B cell (primary cell): ENCODE measurements around the gene SERPINA4. TPM values are rescaled to one million over a fixed set of nuclear protein-coding genes. Genes with fewer than 3 reads are reported as not detected.

ENCODE experiments used
- ATAC-seq: fragments of 200-7000 bp; cut with Tn5 transposase; one replicate; pipeline ENCODE4 v1.10.0; 2021; ENCODE audit warnings: low read depth, mild to moderate bottlenecking, moderate number of reproducible peaks, moderate library complexity
- CTCF ChIA-PET: fragments of 350-600 bp; sonication (Branson Sonifier 250); formaldehyde crosslinking; loops from one replicate; lab custom pipeline; 2021; ENCODE audit warnings: antibody characterized with exemption, inconsistent platforms; lab: Charles Lee
- POLR2A ChIA-PET: fragments of 350-600 bp; sonication (Branson Sonifier 250); formaldehyde crosslinking; loops from one replicate; lab custom pipeline; 2021; ENCODE audit warnings: antibody characterized with exemption; lab: Charles Lee
- DNase-seq: peaks from one replicate; pipeline ENCODE4 v3.0.0; 2013
- H2AFZ ChIP-seq: 2 replicates; pipeline ENCODE4 v1.6.1; 2012; ENCODE audit warnings: mild to moderate bottlenecking, low read depth, low read length; ENCODE audit not compliant: insufficient read depth, poor library complexity, severe bottlenecking
- H3K27ac ChIP-seq, 2 donors: 1 replicate in 1 of 2; 2 replicates in 1 of 2; pipeline ENCODE4 v1.5.1; 2012 to 2013; ENCODE audit warnings: low read length in 2 of 2, mild to moderate bottlenecking in 2 of 2, moderate library complexity in 1 of 2
- H3K27me3 ChIP-seq, 4 experiments: fragments of 200-600 bp in 1 of 4; sonication (generic) in 1 of 4; replicated peaks in 1 of 4; 1 replicate in 2 of 4; 2 replicates in 2 of 4; pipeline versions ENCODE4 v1.6.1 to v1.7.0; 2013 to 2016; ENCODE audit warnings: low read length in 3 of 4, mild to moderate bottlenecking in 2 of 4, mixed read lengths in 1 of 4, moderate library complexity in 1 of 4; ENCODE audit not compliant: insufficient read depth in 4 of 4, control insufficient read depth in 3 of 4; ENCODE audit errors: control extremely low read depth in 1 of 4
- H3K36me3 ChIP-seq, 2 experiments: replicated peaks in 1 of 2; 1 replicate in 1 of 2; 2 replicates in 1 of 2; pipeline versions ENCODE4 v1.6.1 to v1.7.1; 2013; ENCODE audit warnings: low read length in 1 of 2; ENCODE audit not compliant: insufficient read depth in 2 of 2, control insufficient read depth in 1 of 2; ENCODE audit errors: control extremely low read depth in 1 of 2, extremely low read depth in 1 of 2
- H3K4me1 ChIP-seq, 2 donors: fragments of 200-600 bp in 1 of 2; sonication (generic) in 1 of 2; 1 replicate in 1 of 2; 2 replicates in 1 of 2; pipeline versions ENCODE4 v1.5.1 to v1.6.1; 2013 to 2017; ENCODE audit warnings: low read length in 2 of 2; ENCODE audit not compliant: control insufficient read depth in 2 of 2, insufficient read depth in 2 of 2
- H3K4me2 ChIP-seq: replicated peaks from 2 replicates; pipeline ENCODE3; 2012; ENCODE audit warnings: mild to moderate bottlenecking, low read depth, low read length; ENCODE audit not compliant: poor library complexity, severe bottlenecking
- H3K4me3 ChIP-seq, 5 experiments: fragments of 200-600 bp in 1 of 5; sonication (generic) in 1 of 5; 1 replicate in 3 of 5; 2 replicates in 2 of 5; pipeline versions ENCODE4 v1.5.1 to v1.7.0; 2011 to 2016; ENCODE audit warnings: low read length in 4 of 5, mild to moderate bottlenecking in 4 of 5, low read depth in 2 of 5, control low read depth in 1 of 5, moderate library complexity in 1 of 5; ENCODE audit not compliant: insufficient read depth in 1 of 5; ENCODE audit errors: control extremely low read depth in 1 of 5, extremely low read depth in 1 of 5
- H3K79me2 ChIP-seq: fragments of 200-600 bp; sonication (generic); one replicate; pipeline ENCODE4 v1.6.0; 2016; ENCODE audit warnings: low read length; ENCODE audit not compliant: control insufficient read depth, insufficient read depth
- H3K9ac ChIP-seq: fragments of 200-600 bp; sonication (generic); 2 replicates; pipeline ENCODE4 v1.6.1; 2017; ENCODE audit warnings: mild to moderate bottlenecking, low read length, moderate library complexity
- H3K9me3 ChIP-seq, 3 donors: one replicate each; pipeline versions ENCODE4 v1.6.1 to v1.7.1; 2013; ENCODE audit warnings: low read length in 2 of 3; ENCODE audit not compliant: control insufficient read depth in 2 of 3, insufficient read depth in 1 of 3; ENCODE audit errors: control extremely low read depth in 1 of 3
- H4K20me1 ChIP-seq: 2 replicates; pipeline ENCODE4 v1.6.0; 2012; ENCODE audit warnings: mild to moderate bottlenecking, low read length; ENCODE audit not compliant: insufficient read depth, control insufficient read depth, poor library complexity, severe bottlenecking
- H3K27ac Mint-ChIP-seq: one replicate; pipeline ENCODE4 v1.8.0; 2021; ENCODE audit warnings: mixed read lengths
- H3K27me3 Mint-ChIP-seq: one replicate; pipeline ENCODE4 v1.8.0; 2021; ENCODE audit warnings: mixed read lengths
- H3K4me1 Mint-ChIP-seq: one replicate; pipeline ENCODE4 v1.8.0; 2021; ENCODE audit warnings: mixed read lengths
- H3K4me3 Mint-ChIP-seq: one replicate; pipeline ENCODE4 v1.8.0; 2021; ENCODE audit warnings: mixed read lengths
- H3K9me3 Mint-ChIP-seq: one replicate; pipeline ENCODE4 v1.8.0; 2022; ENCODE audit warnings: mixed read lengths; ENCODE audit not compliant: insufficient read depth
- EZH2 ChIP-seq: IDR thresholded peaks from 2 replicates; pipeline ENCODE4 v1.6.1; 2012; ENCODE audit warnings: borderline replicate concordance, low read depth, mild to moderate bottlenecking, moderate library complexity, low read length; ENCODE audit not compliant: insufficient read depth, poor library complexity, severe bottlenecking
- WGBS: methylation state at CpG from one replicate; pipeline ENCODE4 v1.1.5; 2013; ENCODE audit warnings: missing lambda C conversion rate; ENCODE audit not compliant: insufficient coverage; 5-methylcytosine and 5-hydroxymethylcytosine counted together
- intact Hi-C: fragments of 100-400 bp; cut with micrococcal nuclease; formaldehyde crosslinking; loops from one replicate; pipeline ENCODE4 v1.10.0; 2022
- polyA plus RNA-seq: library from polyadenylated mRNA; depleted of rRNA; stranded (reverse); fragments of >200 nt; gene quantifications from 2 replicates; pipeline ENCODE4 v1.2.3, GENCODE V29; 2012
- total RNA-seq, 2 donors: library from RNA; stranded (reverse); fragments of 120-200 nt in 1 of 2; gene quantifications; 1 replicate in 1 of 2; 2 replicates in 1 of 2; pipeline versions ENCODE4 v1.2.3 to v1.2.4, GENCODE V29; 2013 to 2022
- TF ChIP-seq, protein P1 (sequence below): fragments of 200-600 bp; IDR thresholded peaks from one replicate; pipeline ENCODE4 v1.8.0; 2022; ENCODE audit warnings: antibody characterized with exemption, mild to moderate bottlenecking

Gene SERPINA4
- total and polyA plus RNA-seq, 2 donors (not counting 1 experiment from before 2014, with no cell fraction given), result not detected

DNA sequence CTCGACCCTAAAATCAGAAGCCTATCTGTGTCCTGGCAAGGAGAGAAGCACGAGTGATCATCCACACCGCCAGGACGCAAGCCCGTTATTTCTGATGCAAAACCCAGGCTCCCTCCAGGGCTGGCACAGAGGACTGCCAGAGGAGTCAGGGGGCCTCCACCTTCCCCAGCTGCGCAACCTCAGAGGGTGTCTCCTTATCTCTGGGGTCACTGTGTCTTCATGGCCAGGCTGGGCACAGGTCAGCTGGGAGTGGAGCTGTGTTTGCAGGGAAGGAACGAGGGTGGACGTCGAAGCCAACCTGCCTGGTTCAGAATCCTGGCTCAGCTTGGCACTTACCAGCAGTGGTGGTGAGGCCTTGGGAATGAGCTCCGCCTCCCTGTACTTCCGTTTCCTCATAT lies 38.9 kb downstream of the SERPINA4 start:
- CTCF ChIA-PET, result no interaction called here

DNA sequence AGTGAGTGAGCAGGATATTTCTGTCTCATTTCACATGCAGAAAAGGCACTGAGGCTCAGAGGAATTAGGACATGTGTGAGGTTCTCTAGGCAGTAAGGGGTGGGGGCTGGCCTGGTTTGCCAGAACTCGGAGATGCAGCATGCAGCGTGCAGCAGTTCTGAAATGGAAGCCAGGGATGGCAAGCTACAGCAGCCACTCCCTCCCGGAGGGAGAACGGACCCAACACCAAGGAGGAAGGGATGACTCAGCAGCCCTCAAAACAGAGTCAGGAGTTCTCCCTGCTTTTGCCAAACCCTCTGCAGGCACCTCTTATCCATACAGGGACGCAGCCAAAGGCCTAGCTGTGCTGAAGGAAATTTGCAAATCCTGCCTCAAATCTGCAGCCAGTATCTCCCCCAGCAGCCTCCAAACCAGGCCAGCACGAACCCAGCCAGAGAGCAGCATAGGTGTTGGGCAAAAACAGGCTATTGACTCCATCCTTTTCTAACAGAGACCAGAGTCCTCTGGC lies 40.7 kb downstream of the SERPINA4 start:
- Histone ChIP-seq H3K4me2 (no peak overlapping the region), H3K9me3 (peaks cover 0 to 10% (median 0%) of the 10 kb centered on the region in 3 donors), H4K20me1 (no peaks in the 10 kb centered on the region), H3K4me3 (no peak overlapping the region), H3K79me2 (no peaks in the 10 kb centered on the region), H3K27ac (no peak overlapping the region), H2AFZ (no peak overlapping the region), H3K4me1 (no peaks in the 10 kb centered on the region), H3K36me3 (no peaks in the 10 kb centered on the region), H3K9ac (no peak overlapping the region), H3K27me3 (no peaks in the 10 kb centered on the region)
- ChIA-PET POLR2A (no interaction called here), CTCF (no interaction called here)
- no peak for TF ChIP-seq EZH2
- TF ChIP-seq, protein P1, sequence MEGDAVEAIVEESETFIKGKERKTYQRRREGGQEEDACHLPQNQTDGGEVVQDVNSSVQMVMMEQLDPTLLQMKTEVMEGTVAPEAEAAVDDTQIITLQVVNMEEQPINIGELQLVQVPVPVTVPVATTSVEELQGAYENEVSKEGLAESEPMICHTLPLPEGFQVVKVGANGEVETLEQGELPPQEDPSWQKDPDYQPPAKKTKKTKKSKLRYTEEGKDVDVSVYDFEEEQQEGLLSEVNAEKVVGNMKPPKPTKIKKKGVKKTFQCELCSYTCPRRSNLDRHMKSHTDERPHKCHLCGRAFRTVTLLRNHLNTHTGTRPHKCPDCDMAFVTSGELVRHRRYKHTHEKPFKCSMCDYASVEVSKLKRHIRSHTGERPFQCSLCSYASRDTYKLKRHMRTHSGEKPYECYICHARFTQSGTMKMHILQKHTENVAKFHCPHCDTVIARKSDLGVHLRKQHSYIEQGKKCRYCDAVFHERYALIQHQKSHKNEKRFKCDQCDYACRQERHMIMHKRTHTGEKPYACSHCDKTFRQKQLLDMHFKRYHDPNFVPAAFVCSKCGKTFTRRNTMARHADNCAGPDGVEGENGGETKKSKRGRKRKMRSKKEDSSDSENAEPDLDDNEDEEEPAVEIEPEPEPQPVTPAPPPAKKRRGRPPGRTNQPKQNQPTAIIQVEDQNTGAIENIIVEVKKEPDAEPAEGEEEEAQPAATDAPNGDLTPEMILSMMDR, result no peak
- DNase-seq (no peak), ATAC-seq (no peak)
- intact Hi-C loops, result no loop called here
- H3K27ac Mint-ChIP-seq, result no peak overlapping the region
- H3K27me3 Mint-ChIP-seq, result no peaks in the 10 kb centered on the region
- WGBS, result 31% methylated on average over 6 of the region's 6 CpGs
- no peaks in the 10 kb centered on the region for H3K9me3 Mint-ChIP-seq
- no peak overlapping the region for H3K4me3 Mint-ChIP-seq
- H3K4me1 Mint-ChIP-seq, result no peaks in the 10 kb centered on the region

More for the DNA sequence above, 38.9 kb downstream of the SERPINA4 start:
- Histone ChIP-seq H3K4me3 (no peak overlapping the region), H3K36me3 (no peaks in the 10 kb centered on the region), H3K27me3 (no peaks in the 10 kb centered on the region), H3K4me2 (no peak overlapping the region), H2AFZ (no peak overlapping the region), H3K27ac (no peak overlapping the region), H3K4me1 (no peaks in the 10 kb centered on the region), H3K9ac (no peak overlapping the region), H3K9me3 (peaks cover 0 to 10% (median 0%) of the 10 kb centered on the region in 3 donors), H4K20me1 (no peaks in the 10 kb centered on the region), H3K79me2 (no peaks in the 10 kb centered on the region)
- TF ChIP-seq, protein P1, result no peak
- TF ChIP-seq EZH2, result no peak
- Mint-ChIP-seq H3K9me3 (no peaks in the 10 kb centered on the region), H3K4me1 (no peaks in the 10 kb centered on the region), H3K4me3 (no peak overlapping the region), H3K27ac (no peak overlapping the region), H3K27me3 (peaks cover 4% of the 10 kb centered on the region)
- 89% methylated on average over 11 of the region's 11 CpGs for WGBS
- no peak for ATAC-seq
- intact Hi-C loops, result no loop called here
- POLR2A ChIA-PET, result no interaction called here
- no peak for DNase-seq
